Gastroesophageal sphincter (tissue), 3 donors: ENCODE data around the gene STK24.

ENCODE experiments used
- CTCF ChIP-seq, 4 experiments: fragments of 200-600 bp in 2 of 4; fragments of 450-650 bp in 2 of 4; sonication (generic) in 1 of 4; IDR thresholded peaks; one replicate each; pipeline ENCODE4 v1.5.1; 2017 to 2019; ENCODE audit warnings: antibody characterized with exemption in 4 of 4, mild to moderate bottlenecking in 2 of 4, moderate library complexity in 2 of 4
- EP300 ChIP-seq: sonication (generic); formaldehyde crosslinking; IDR thresholded peaks from one replicate; pipeline ENCODE4 v1.6.1; 2017; ENCODE audit warnings: antibody characterized with exemption, mild to moderate bottlenecking
- POLR2A ChIP-seq, 2 donors: fragments of 450-650 bp; IDR thresholded peaks; one replicate each; pipeline ENCODE4 v1.6.1; 2017; ENCODE audit warnings: antibody characterized with exemption in 2 of 2, mild to moderate bottlenecking in 2 of 2, moderate library complexity in 1 of 2

GRCh38 chr13:98459721-98460370 is 117.1 kb downstream of the STK24 start:
- no peak for TF ChIP-seq CTCF (IDR thresholded peaks at IDR 0.05)
- TF ChIP-seq POLR2A (IDR thresholded peaks at IDR 0.05) = no peak
- no peak for TF ChIP-seq EP300
